Measurements from ENCODE around the gene OASL. TPM values are rescaled to one million over a fixed set of nuclear protein-coding genes. Genes with fewer than 3 reads are reported as not detected.
A peak's percentile ranks its signal among the peaks of the same experiment; 100 is the strongest.
"Not testable (repeated sequence)": the region's sequence is repeated elsewhere in the genome, so short reads cannot be mapped to it uniquely, and the experiment has no call there.

OASL gene
- total RNA-seq, 2 donors from 2014 or later: 4.0 to 5.2 TPM

- H3K36me3 Mint-ChIP-seq (ENCODE audit: low read depth): no peaks in the 10 kb centered on the region
- no peak for ATAC-seq (replicated peaks)
- peaks cover 4% of the 10 kb centered on the region for H3K4me1 Mint-ChIP-seq
- H3K27ac Mint-ChIP-seq: no peak overlapping the region
- H3K9me3 Mint-ChIP-seq: no peaks in the 10 kb centered on the region
- no peaks in the 10 kb centered on the region for H3K27me3 Mint-ChIP-seq
- no peak overlapping the region for H3K4me3 Mint-ChIP-seq
Observed at GRCh38 chr12:121065345-121065744, 26.3 kb upstream of the OASL start.

GRCh38 chr12:121064586-121064985, 25.5 kb upstream of the OASL start:
- not testable (repeated sequence) for H3K9me3 Mint-ChIP-seq, H3K4me3 Mint-ChIP-seq

GRCh38 chr12:121064116-121064515, 25.1 kb upstream of the OASL start:
- Mint-ChIP-seq H3K9me3 (no peaks in the 10 kb centered on the region), H3K4me3 (no peak overlapping the region), H3K4me1 (peaks cover 9% of the 10 kb centered on the region), H3K27me3 (no peaks in the 10 kb centered on the region), H3K36me3 (ENCODE audit: low read depth) (no peaks in the 10 kb centered on the region), H3K27ac (no peak overlapping the region)
- ATAC-seq (replicated peaks): no peak

More at GRCh38 chr12:121064586-121064985, 25.5 kb upstream of the OASL start:
- H3K27me3 Mint-ChIP-seq; H3K27ac Mint-ChIP-seq; H3K4me1 Mint-ChIP-seq; H3K36me3 Mint-ChIP-seq (ENCODE audit: low read depth); ATAC-seq (replicated peaks): not testable (repeated sequence)

GRCh38 chr12:121062391-121063045, 23.5 kb upstream of the OASL start:
- Mint-ChIP-seq H3K4me1 (peaks cover 9% of the 10 kb centered on the region), H3K4me3 (no peak overlapping the region), H3K27me3 (no peaks in the 10 kb centered on the region), H3K9me3 (no peaks in the 10 kb centered on the region), H3K36me3 (ENCODE audit: low read depth) (no peaks in the 10 kb centered on the region), H3K27ac (no peak overlapping the region)
- no peak for ATAC-seq (replicated peaks)

GRCh38 chr12:121061831-121062230, 22.8 kb upstream of the OASL start:
- H3K36me3 Mint-ChIP-seq (ENCODE audit: low read depth): no peaks in the 10 kb centered on the region
- peaks cover 9% of the 10 kb centered on the region for H3K4me1 Mint-ChIP-seq
- no peak overlapping the region for H3K27ac Mint-ChIP-seq
- no peak overlapping the region for H3K4me3 Mint-ChIP-seq
- no peak for ATAC-seq (replicated peaks)
- no peaks in the 10 kb centered on the region for H3K9me3 Mint-ChIP-seq
- no peaks in the 10 kb centered on the region for H3K27me3 Mint-ChIP-seq

GRCh38 chr12:121060149-121061001, 21.3 kb upstream of the OASL start:
- peak; percentile 86 for ATAC-seq (replicated peaks)
- H3K9me3 Mint-ChIP-seq: no peaks in the 10 kb centered on the region
- peaks cover 9% of the 10 kb centered on the region for H3K4me1 Mint-ChIP-seq
- H3K27me3 Mint-ChIP-seq: no peaks in the 10 kb centered on the region
- peak overlapping the region; percentile 92 for H3K27ac Mint-ChIP-seq
- H3K36me3 Mint-ChIP-seq (ENCODE audit: low read depth): no peaks in the 10 kb centered on the region
- peak overlapping the region; percentile 80 for H3K4me3 Mint-ChIP-seq

GRCh38 chr12:121059031-121059898, 20.2 kb upstream of the OASL start:
- Mint-ChIP-seq H3K4me1 (peaks cover 9% of the 10 kb centered on the region), H3K9me3 (no peaks in the 10 kb centered on the region), H3K27ac (peak overlapping the region; percentile 92), H3K4me3 (peak overlapping the region; percentile 80), H3K27me3 (no peaks in the 10 kb centered on the region), H3K36me3 (ENCODE audit: low read depth) (no peaks in the 10 kb centered on the region)
- no peak for ATAC-seq (replicated peaks)

GRCh38 chr12:121057794-121058193, 18.7 kb upstream of the OASL start:
- no peak overlapping the region for H3K4me3 Mint-ChIP-seq

GRCh38 chr12:121053706-121054105, 14.7 kb upstream of the OASL start:
- Mint-ChIP-seq H3K27ac (no peak overlapping the region), H3K9me3 (no peaks in the 10 kb centered on the region), H3K4me3 (no peak overlapping the region), H3K4me1 (no peaks in the 10 kb centered on the region), H3K36me3 (ENCODE audit: low read depth) (no peaks in the 10 kb centered on the region), H3K27me3 (no peaks in the 10 kb centered on the region)
- ATAC-seq (replicated peaks): no peak

More at GRCh38 chr12:121057794-121058193, 18.7 kb upstream of the OASL start:
- H3K36me3 Mint-ChIP-seq (ENCODE audit: low read depth): no peaks in the 10 kb centered on the region
- H3K27ac Mint-ChIP-seq: no peak overlapping the region
- no peak for ATAC-seq (replicated peaks)
- H3K9me3 Mint-ChIP-seq: no peaks in the 10 kb centered on the region
- H3K4me1 Mint-ChIP-seq: peaks cover 9% of the 10 kb centered on the region
- H3K27me3 Mint-ChIP-seq: no peaks in the 10 kb centered on the region

GRCh38 chr12:121050725-121051124, 11.7 kb upstream of the OASL start:
- H3K9me3 Mint-ChIP-seq: no peaks in the 10 kb centered on the region
- no peak for ATAC-seq (replicated peaks)
- no peak overlapping the region for H3K27ac Mint-ChIP-seq
- H3K27me3 Mint-ChIP-seq: no peaks in the 10 kb centered on the region
- no peaks in the 10 kb centered on the region for H3K36me3 Mint-ChIP-seq (ENCODE audit: low read depth)
- H3K4me3 Mint-ChIP-seq: no peak overlapping the region
- no peaks in the 10 kb centered on the region for H3K4me1 Mint-ChIP-seq

GRCh38 chr12:121048442-121048841, 9.4 kb upstream of the OASL start:
- peak overlapping the region; percentile 48 for H3K4me3 Mint-ChIP-seq
- ATAC-seq (replicated peaks): no peak
- H3K27ac Mint-ChIP-seq: no peak overlapping the region
- no peaks in the 10 kb centered on the region for H3K9me3 Mint-ChIP-seq
- H3K36me3 Mint-ChIP-seq (ENCODE audit: low read depth): no peaks in the 10 kb centered on the region
- H3K4me1 Mint-ChIP-seq: peaks cover 11% of the 10 kb centered on the region
- no peaks in the 10 kb centered on the region for H3K27me3 Mint-ChIP-seq

- not testable (repeated sequence) for H3K27ac Mint-ChIP-seq; H3K4me3 Mint-ChIP-seq; ATAC-seq (replicated peaks)
Observed at GRCh38 chr12:121047400-121047799, 8.4 kb upstream of the OASL start.

GRCh38 chr12:121043067-121043466, 4.0 kb upstream of the OASL start:
- ATAC-seq (replicated peaks): no peak
- Mint-ChIP-seq H3K27me3 (peaks cover 6% of the 10 kb centered on the region), H3K27ac (no peak overlapping the region), H3K9me3 (no peaks in the 10 kb centered on the region), H3K4me1 (peaks cover 24% of the 10 kb centered on the region), H3K36me3 (ENCODE audit: low read depth) (no peaks in the 10 kb centered on the region), H3K4me3 (no peak overlapping the region)

More at GRCh38 chr12:121047400-121047799, 8.4 kb upstream of the OASL start:
- H3K27me3 Mint-ChIP-seq; H3K9me3 Mint-ChIP-seq; H3K36me3 Mint-ChIP-seq (ENCODE audit: low read depth): not testable (repeated sequence)
- H3K4me1 Mint-ChIP-seq: peaks cover 11% of the 10 kb centered on the region

- no peaks in the 10 kb centered on the region for H3K36me3 Mint-ChIP-seq (ENCODE audit: low read depth)
- ATAC-seq (replicated peaks): peak; percentile 71
- peaks cover 34% of the 10 kb centered on the region for H3K4me1 Mint-ChIP-seq
- H3K9me3 Mint-ChIP-seq: no peaks in the 10 kb centered on the region
- H3K4me3 Mint-ChIP-seq: peak overlapping the region; percentile 74
- H3K27me3 Mint-ChIP-seq: no peaks in the 10 kb centered on the region
- peak overlapping the region; percentile 18 for H3K27ac Mint-ChIP-seq
Observed at GRCh38 chr12:121036810-121037326, 2.2 kb downstream of the OASL start.
